CD14-positive monocyte (primary cell): ENCODE measurements around the gene CUTA. TPM values are rescaled to one million over a fixed set of nuclear protein-coding genes. Genes with fewer than 3 reads are reported as not detected.
A peak's percentile ranks its signal among the peaks of the same experiment; 100 is the strongest.

Experiments used
- DNase-seq, 3 donors: peaks; one replicate each; pipeline ENCODE4 v3.0.0-alpha.2; 2011 to 2022
- H2AFZ ChIP-seq: 2 replicates; pipeline ENCODE4 v1.6.0; 2012; ENCODE audit warnings: mild to moderate bottlenecking, low read depth, low read length, inconsistent platforms; ENCODE audit not compliant: insufficient read depth, poor library complexity, severe bottlenecking
- H3K27ac ChIP-seq, 2 donors: 1 replicate in 1 of 2; 2 replicates in 1 of 2; pipeline ENCODE4 v1.5.1; 2012 to 2013; ENCODE audit warnings: low read length in 2 of 2, control low read depth in 1 of 2, inconsistent platforms in 1 of 2, low read depth in 1 of 2, mild to moderate bottlenecking in 1 of 2
- H3K27me3 ChIP-seq, 2 donors: one replicate each; pipeline versions ENCODE4 v1.6.0 to v1.6.1; 2011 to 2013; ENCODE audit warnings: low read length in 2 of 2; ENCODE audit not compliant: control insufficient read depth in 2 of 2, insufficient read depth in 2 of 2
- H3K36me3 ChIP-seq, 2 donors: replicated peaks in 1 of 2; 1 replicate in 1 of 2; 2 replicates in 1 of 2; pipeline versions ENCODE4 v1.5.1 to v1.6.1; 2012 to 2013; ENCODE audit warnings: low read length in 2 of 2, control low read depth in 1 of 2, inconsistent platforms in 1 of 2, mild to moderate bottlenecking in 1 of 2; ENCODE audit not compliant: insufficient read depth in 2 of 2, control insufficient read depth in 1 of 2
- H3K4me1 ChIP-seq, 2 donors: 1 replicate in 1 of 2; 2 replicates in 1 of 2; pipeline versions ENCODE4 v1.5.1 to v1.6.1; 2012 to 2013; ENCODE audit warnings: low read length in 2 of 2, control low read depth in 1 of 2, inconsistent platforms in 1 of 2, mild to moderate bottlenecking in 1 of 2, moderate library complexity in 1 of 2; ENCODE audit not compliant: insufficient read depth in 2 of 2, control insufficient read depth in 1 of 2
- H3K4me2 ChIP-seq: replicated peaks from 2 replicates; pipeline ENCODE3; 2012; ENCODE audit warnings: low read length, moderate library complexity, mild to moderate bottlenecking; ENCODE audit not compliant: poor library complexity, severe bottlenecking; ENCODE audit errors: extremely low read depth
- H3K4me3 ChIP-seq, 3 experiments: fragments of 200-600 bp in 1 of 3; sonication (generic) in 1 of 3; replicated peaks in 1 of 3; 1 replicate in 2 of 3; 2 replicates in 1 of 3; pipeline ENCODE4 v1.5.1; 2011 to 2013; ENCODE audit warnings: low read length in 3 of 3, mild to moderate bottlenecking in 3 of 3, control low read depth in 2 of 3, low read depth in 2 of 3, inconsistent platforms in 1 of 3, moderate library complexity in 1 of 3
- H3K79me2 ChIP-seq: 2 replicates; pipeline ENCODE4 v1.6.0; 2012; ENCODE audit warnings: mild to moderate bottlenecking, control low read depth, inconsistent platforms, low read length, moderate library complexity; ENCODE audit not compliant: insufficient read depth
- H3K9ac ChIP-seq: 2 replicates; pipeline ENCODE4 v1.6.0; 2017; ENCODE audit warnings: low read length, mild to moderate bottlenecking; ENCODE audit not compliant: insufficient read depth, poor library complexity, severe bottlenecking
- H3K9me3 ChIP-seq, 2 donors: replicated peaks in 1 of 2; 1 replicate in 1 of 2; 2 replicates in 1 of 2; pipeline versions ENCODE4 v1.5.1 to v1.6.1; 2012 to 2013; ENCODE audit warnings: low read length in 2 of 2, control low read depth in 1 of 2; ENCODE audit not compliant: control insufficient read depth in 1 of 2, insufficient read depth in 1 of 2
- H4K20me1 ChIP-seq: 2 replicates; pipeline ENCODE4 v1.6.0; 2012; ENCODE audit warnings: mild to moderate bottlenecking, low read length, control low read depth, moderate library complexity; ENCODE audit not compliant: insufficient read depth
- H3K27ac Mint-ChIP-seq, 7 donors: one replicate each; pipeline ENCODE4 v1.8.0; 2020; ENCODE audit warnings: mild to moderate bottlenecking in 7 of 7, mixed read lengths in 7 of 7, moderate library complexity in 6 of 7, inconsistent platforms in 2 of 7
- H3K27me3 Mint-ChIP-seq, 3 donors: one replicate each; pipeline ENCODE4 v1.8.0; 2021 to 2022; ENCODE audit warnings: low read depth in 3 of 3, mild to moderate bottlenecking in 3 of 3, mixed read lengths in 3 of 3, moderate library complexity in 3 of 3, inconsistent platforms in 1 of 3
- H3K36me3 Mint-ChIP-seq, 2 donors: one replicate each; pipeline ENCODE4 v1.8.0; 2020; ENCODE audit warnings: mixed read lengths in 2 of 2, inconsistent platforms in 1 of 2, mild to moderate bottlenecking in 1 of 2
- H3K4me1 Mint-ChIP-seq: one replicate; pipeline ENCODE4 v1.8.0; 2020; ENCODE audit warnings: mild to moderate bottlenecking, mixed read lengths
- H3K4me3 Mint-ChIP-seq, 2 donors: one replicate each; pipeline ENCODE4 v1.8.0; 2020; ENCODE audit warnings: mild to moderate bottlenecking in 2 of 2, mixed read lengths in 2 of 2, moderate library complexity in 1 of 2
- H3K9me3 Mint-ChIP-seq, 7 donors: one replicate each; pipeline ENCODE4 v1.8.0; 2020 to 2022; ENCODE audit warnings: mixed read lengths in 7 of 7, mild to moderate bottlenecking in 6 of 7, moderate library complexity in 6 of 7, inconsistent platforms in 2 of 7
- WGBS: methylation state at CpG from one replicate; pipeline ENCODE4 v1.1.5; 2013; ENCODE audit warnings: missing lambda C conversion rate; ENCODE audit not compliant: insufficient coverage; 5-methylcytosine and 5-hydroxymethylcytosine counted together
- intact Hi-C, 2 donors: fragments of 100-400 bp; cut with micrococcal nuclease; formaldehyde crosslinking; loops; one replicate each; pipeline versions ENCODE4 v1.15.0 to v1.15.1; 2023
- polyA plus RNA-seq, 3 donors: library from polyadenylated mRNA; depleted of rRNA in 1 of 3; unstranded in 2 of 3; stranded (reverse) in 1 of 3; fragments of 300-500 nt in 2 of 3; fragments of >200 nt in 1 of 3; fragmentation: Illumina TruSeq in 2 of 3; gene quantifications; 1 replicate in 2 of 3; 2 replicates in 1 of 3; pipeline ENCODE4 v1.2.3, GENCODE V29; 2012 to 2021
- TF ChIP-seq, protein P1 (sequence below): fragments of 200-600 bp; IDR thresholded peaks from one replicate; pipeline ENCODE4 v1.8.0; 2022; ENCODE audit warnings: antibody characterized with exemption, mild to moderate bottlenecking

Gene CUTA
- polyA plus RNA-seq, 3 donors, result 137 to 160 (median 153) TPM

DNA sequence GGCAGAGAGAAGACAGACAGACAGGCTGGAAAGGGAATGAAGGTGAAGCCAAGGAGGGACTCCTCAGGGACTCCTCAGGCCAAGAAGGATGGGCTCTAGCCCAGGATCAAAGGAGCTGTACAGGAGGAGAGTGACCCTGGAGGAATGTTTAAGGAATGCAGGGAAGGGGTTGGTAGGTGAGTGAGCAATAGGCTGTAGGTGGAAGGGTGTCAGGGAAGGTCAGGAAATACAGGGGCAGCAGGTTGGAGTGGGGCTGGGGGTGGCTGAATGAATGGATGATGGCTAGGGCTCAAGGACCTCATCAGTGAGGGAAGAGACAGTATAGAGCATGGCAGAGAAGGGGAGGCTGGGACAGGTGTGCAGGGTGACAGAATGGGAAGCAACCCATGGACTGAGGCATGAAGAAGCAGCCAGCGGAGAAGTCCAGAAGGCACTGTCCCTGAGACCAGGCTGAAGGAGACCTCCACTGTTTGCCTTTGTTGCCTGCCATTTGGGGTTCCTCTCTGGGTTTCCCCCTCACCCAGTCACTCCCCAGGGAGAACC lies 15.2 kb upstream of the CUTA start:
- Mint-ChIP-seq H3K36me3 (peaks cover 20 to 36% of the 10 kb centered on the region in 2 donors), H3K4me3 (peak overlapping the region in 1 of 2 donors; percentile 84), H3K27ac (peak overlapping the region in 4 of 7 donors; percentile 7 to 86 (median 40)), H3K27me3 (peaks cover 20 to 29% (median 21%) of the 10 kb centered on the region in 3 donors), H3K9me3 (peaks cover 0 to 5% (median 0%) of the 10 kb centered on the region in 7 donors), H3K4me1 (peaks cover 54% of the 10 kb centered on the region)
- Histone ChIP-seq H3K9me3 (no peaks in the 10 kb centered on the region), H4K20me1 (no peaks in the 10 kb centered on the region), H3K79me2 (no peaks in the 10 kb centered on the region), H3K9ac (no peak overlapping the region), H3K4me3 (no peak overlapping the region), H2AFZ (no peak overlapping the region), H3K4me1 (peaks cover 29 to 42% of the 10 kb centered on the region in 2 donors), H3K27ac (no peak overlapping the region), H3K4me2 (no peak overlapping the region), H3K36me3 (peaks cover 7 to 20% of the 10 kb centered on the region in 2 donors), H3K27me3 (peaks cover 0 to 3% of the 10 kb centered on the region in 2 donors)
- 100% methylated on average over 1 of the region's 1 CpG for WGBS
- intact Hi-C loops, result no loop called here
- TF ChIP-seq, protein P1, sequence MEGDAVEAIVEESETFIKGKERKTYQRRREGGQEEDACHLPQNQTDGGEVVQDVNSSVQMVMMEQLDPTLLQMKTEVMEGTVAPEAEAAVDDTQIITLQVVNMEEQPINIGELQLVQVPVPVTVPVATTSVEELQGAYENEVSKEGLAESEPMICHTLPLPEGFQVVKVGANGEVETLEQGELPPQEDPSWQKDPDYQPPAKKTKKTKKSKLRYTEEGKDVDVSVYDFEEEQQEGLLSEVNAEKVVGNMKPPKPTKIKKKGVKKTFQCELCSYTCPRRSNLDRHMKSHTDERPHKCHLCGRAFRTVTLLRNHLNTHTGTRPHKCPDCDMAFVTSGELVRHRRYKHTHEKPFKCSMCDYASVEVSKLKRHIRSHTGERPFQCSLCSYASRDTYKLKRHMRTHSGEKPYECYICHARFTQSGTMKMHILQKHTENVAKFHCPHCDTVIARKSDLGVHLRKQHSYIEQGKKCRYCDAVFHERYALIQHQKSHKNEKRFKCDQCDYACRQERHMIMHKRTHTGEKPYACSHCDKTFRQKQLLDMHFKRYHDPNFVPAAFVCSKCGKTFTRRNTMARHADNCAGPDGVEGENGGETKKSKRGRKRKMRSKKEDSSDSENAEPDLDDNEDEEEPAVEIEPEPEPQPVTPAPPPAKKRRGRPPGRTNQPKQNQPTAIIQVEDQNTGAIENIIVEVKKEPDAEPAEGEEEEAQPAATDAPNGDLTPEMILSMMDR, result no peak
- DNase-seq, result no peak

DNA sequence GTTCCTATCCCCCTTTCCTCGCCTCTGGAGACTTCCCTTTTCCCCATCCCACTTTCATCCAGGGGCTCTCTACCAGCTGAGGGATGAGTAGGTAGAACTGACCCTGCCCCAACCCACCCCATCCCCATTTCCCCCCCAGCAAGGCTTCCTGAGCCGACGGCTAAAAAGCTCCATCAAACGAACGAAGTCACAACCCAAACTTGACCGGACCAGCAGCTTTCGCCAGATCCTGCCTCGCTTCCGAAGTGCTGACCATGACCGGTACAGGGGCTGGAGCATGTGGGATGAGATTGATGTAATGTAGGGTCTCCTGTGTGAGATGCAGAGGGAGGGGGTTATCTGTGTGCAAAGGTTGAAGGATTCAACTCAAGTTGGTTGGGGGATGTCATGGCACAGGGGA lies 14.6 kb upstream of the CUTA start:
- no peaks in the 10 kb centered on the region for H4K20me1 ChIP-seq
- H3K9ac ChIP-seq, result no peak overlapping the region
- Mint-ChIP-seq H3K9me3 (peaks cover 0 to 5% (median 0%) of the 10 kb centered on the region in 7 donors), H3K4me1 (peaks cover 55% of the 10 kb centered on the region), H3K27me3 (peaks cover 20 to 30% (median 21%) of the 10 kb centered on the region in 3 donors), H3K36me3 (peaks cover 16 to 33% of the 10 kb centered on the region in 2 donors), H3K27ac (peak overlapping the region in 3 of 7 donors; percentile 26 to 71 (median 47)), H3K4me3 (peak overlapping the region; percentile 62 to 84)
- no peak overlapping the region for H3K27ac ChIP-seq
- H3K27me3 ChIP-seq, result peaks cover 0 to 3% of the 10 kb centered on the region in 2 donors
- intact Hi-C loops, result no loop called here
- peak overlapping the region; percentile 81 for H3K4me2 ChIP-seq
- no peak for DNase-seq
- H3K79me2 ChIP-seq, result no peaks in the 10 kb centered on the region
- TF ChIP-seq, protein P1, result no peak
- peak overlapping the region in 1 of 3 experiments; percentile 69 for H3K4me3 ChIP-seq
- H2AFZ ChIP-seq, result no peak overlapping the region
- no peaks in the 10 kb centered on the region for H3K9me3 ChIP-seq
- peaks cover 30 to 43% of the 10 kb centered on the region in 2 donors for H3K4me1 ChIP-seq
- peaks cover 6 to 17% of the 10 kb centered on the region in 2 donors for H3K36me3 ChIP-seq
- 38% methylated on average over 5 of the region's 10 CpGs for WGBS
